GM10266 (cell line): Measurements from ENCODE around the gene RNF223.
A peak's percentile ranks its signal among the peaks of the same experiment; 100 is the strongest.
"Not testable (repeated sequence)": the region's sequence is repeated elsewhere in the genome, so short reads cannot be mapped to it uniquely, and the experiment has no call there.

Experiments
- DNase-seq: peaks from one replicate; pipeline ENCODE4 v3.0.0; 2012; ENCODE audit errors: extremely low spot score
- TF ChIP-seq, protein P1 (sequence below): IDR thresholded peaks from 2 replicates; pipeline ENCODE4 v1.5.1; 2012; ENCODE audit warnings: mild to moderate bottlenecking, low read depth; ENCODE audit not compliant: control insufficient read depth, insufficient read depth; ENCODE audit errors: missing control alignments

RNF223 gene

DNA sequence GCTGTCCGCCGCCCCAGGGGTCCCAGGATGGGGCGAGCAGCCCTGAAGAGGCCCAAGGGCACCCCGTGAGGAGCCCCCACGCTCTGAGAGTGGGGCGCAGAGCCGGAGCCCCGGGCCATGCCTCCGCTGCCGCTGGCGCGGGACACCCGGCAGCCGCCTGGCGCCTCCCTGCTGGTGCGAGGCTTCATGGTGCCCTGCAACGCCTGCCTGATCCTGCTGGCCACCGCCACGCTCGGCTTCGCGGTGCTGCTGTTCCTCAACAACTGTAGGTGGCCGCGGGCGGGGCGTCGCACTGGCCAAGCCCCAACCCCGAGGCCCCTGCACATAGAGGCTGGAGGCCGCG is 39.7 kb downstream of the RNF223 start:
- no peak for DNase-seq
- TF ChIP-seq, protein P1, sequence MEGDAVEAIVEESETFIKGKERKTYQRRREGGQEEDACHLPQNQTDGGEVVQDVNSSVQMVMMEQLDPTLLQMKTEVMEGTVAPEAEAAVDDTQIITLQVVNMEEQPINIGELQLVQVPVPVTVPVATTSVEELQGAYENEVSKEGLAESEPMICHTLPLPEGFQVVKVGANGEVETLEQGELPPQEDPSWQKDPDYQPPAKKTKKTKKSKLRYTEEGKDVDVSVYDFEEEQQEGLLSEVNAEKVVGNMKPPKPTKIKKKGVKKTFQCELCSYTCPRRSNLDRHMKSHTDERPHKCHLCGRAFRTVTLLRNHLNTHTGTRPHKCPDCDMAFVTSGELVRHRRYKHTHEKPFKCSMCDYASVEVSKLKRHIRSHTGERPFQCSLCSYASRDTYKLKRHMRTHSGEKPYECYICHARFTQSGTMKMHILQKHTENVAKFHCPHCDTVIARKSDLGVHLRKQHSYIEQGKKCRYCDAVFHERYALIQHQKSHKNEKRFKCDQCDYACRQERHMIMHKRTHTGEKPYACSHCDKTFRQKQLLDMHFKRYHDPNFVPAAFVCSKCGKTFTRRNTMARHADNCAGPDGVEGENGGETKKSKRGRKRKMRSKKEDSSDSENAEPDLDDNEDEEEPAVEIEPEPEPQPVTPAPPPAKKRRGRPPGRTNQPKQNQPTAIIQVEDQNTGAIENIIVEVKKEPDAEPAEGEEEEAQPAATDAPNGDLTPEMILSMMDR = no peak

- TF ChIP-seq, protein P1 = no peak
- no peak for DNase-seq
Observed at GRCh38 chr1:1033731-1034438, 40.2 kb downstream of the RNF223 start.

- DNase-seq = peak; percentile 99
- TF ChIP-seq, protein P1 = peak; percentile 84
Observed at GRCh38 chr1:1033009-1033587, 41.0 kb downstream of the RNF223 start.

DNA sequence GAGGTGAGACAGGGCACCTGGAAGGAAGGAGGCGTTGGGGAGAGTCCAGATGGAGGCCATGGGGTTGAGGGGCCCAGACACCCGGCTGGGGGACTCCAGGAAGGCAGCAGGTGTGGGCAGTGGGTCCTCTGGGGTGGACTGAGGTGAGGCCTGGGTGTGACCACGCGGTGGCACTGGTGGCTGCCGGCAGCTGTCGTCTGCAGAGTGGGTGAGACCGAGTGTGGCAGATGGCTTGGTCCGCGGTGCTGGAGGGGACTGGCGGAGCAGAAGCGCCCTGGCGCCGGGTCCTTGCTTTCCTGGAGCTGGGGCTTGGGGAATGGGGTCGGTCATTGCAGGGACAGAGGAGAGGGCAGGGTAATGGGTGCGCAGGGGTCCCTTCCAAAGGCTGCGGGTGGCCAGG is 41.7 kb downstream of the RNF223 start:
- TF ChIP-seq, protein P1 = peak; percentile 41
- DNase-seq = no peak

- DNase-seq = no peak
- TF ChIP-seq, protein P1 = no peak
Observed at GRCh38 chr1:1031659-1032235, 42.4 kb downstream of the RNF223 start.

DNA sequence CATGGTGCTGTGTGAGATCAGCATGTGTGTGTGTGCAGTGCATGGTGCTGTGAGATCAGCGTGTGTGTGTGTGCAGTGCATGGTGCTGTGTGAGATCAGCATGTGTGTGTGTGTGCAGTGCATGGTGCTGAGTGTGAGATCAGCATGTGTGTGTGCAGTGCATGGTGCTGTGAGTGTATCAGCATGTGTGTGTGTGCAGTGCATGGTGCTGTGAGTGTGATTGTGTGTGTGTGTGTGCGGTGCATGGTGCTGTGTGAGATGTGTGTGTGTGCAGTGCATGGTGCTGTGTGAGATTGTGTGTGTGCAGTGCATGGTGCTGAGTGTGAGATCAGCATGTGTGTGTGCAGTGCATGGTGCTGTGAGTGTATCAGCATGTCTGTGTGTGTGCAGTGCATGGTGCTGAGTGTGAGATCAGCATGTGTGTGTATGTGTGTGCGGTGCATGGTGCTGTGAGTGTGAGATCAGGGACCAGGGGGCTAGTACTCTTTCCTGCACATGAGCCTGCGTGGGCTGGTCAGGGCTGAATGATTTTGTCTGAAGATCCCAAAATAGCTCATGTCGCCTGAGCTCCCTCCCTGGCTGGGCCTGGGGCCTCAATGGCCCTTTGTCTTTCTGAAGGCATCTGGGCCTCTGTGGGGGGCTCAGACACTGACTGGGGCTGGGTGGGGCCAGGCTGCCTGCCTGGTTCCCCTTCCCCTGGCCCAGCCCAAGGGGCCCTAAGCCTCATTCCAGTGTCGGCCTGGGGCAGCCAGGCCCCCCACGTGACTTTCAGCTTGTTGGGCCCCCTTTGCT is 43.0 kb downstream of the RNF223 start:
- not testable (repeated sequence) for DNase-seq

- TF ChIP-seq, protein P1 = no peak
- no peak for DNase-seq
Observed at GRCh38 chr1:1027791-1028190, 46.3 kb downstream of the RNF223 start.
